ENCODE data around the gene KRT84. TPM values are rescaled to one million over a fixed set of nuclear protein-coding genes. Genes with fewer than 3 reads are reported as not detected.

KRT84 gene
- total RNA-seq, 3 donors from 2014 or later = not detected

- no peaks in the 10 kb centered on the region for H3K27me3 ChIP-seq
- no peak overlapping the region for H3K27ac ChIP-seq
- no peak for DNase-seq (ENCODE audit: low spot score in 2 of 2)
- TF ChIP-seq POLR2AphosphoS5 (IDR thresholded peaks at IDR 0.05) = no peak
- no peak for TF ChIP-seq POLR2A (IDR thresholded peaks at IDR 0.05)
- TF ChIP-seq CTCF (IDR thresholded peaks at IDR 0.05) = no peak
- H3K9me3 ChIP-seq = peaks cover 10 to 15% of the 10 kb centered on the region in 2 donors
- H3K4me1 ChIP-seq = no peaks in the 10 kb centered on the region
- H3K36me3 ChIP-seq = no peaks in the 10 kb centered on the region
- intact Hi-C loops (cut with DNase I; ENCODE audit: low total_unique reads) = no loop called here
- no peak overlapping the region for H3K4me3 ChIP-seq
These were observed 51.3 kb downstream of the KRT84 start for GRCh38 chr12:52334185-52334584.

GRCh38 chr12:52333321-52333720 is 52.1 kb downstream of the KRT84 start:
- no peak overlapping the region for H3K4me3 ChIP-seq
- no peaks in the 10 kb centered on the region for H3K4me1 ChIP-seq
- no peaks in the 10 kb centered on the region for H3K27me3 ChIP-seq
- no peak for DNase-seq (ENCODE audit: low spot score in 2 of 2)
- peaks cover 10 to 15% of the 10 kb centered on the region in 2 donors for H3K9me3 ChIP-seq
- no peak for TF ChIP-seq CTCF (IDR thresholded peaks at IDR 0.05)
- no peak for TF ChIP-seq POLR2A (IDR thresholded peaks at IDR 0.05)
- no peak for TF ChIP-seq POLR2AphosphoS5 (IDR thresholded peaks at IDR 0.05)
- H3K27ac ChIP-seq = no peak overlapping the region
- intact Hi-C loops (cut with DNase I; ENCODE audit: low total_unique reads) = no loop called here
- H3K36me3 ChIP-seq = no peaks in the 10 kb centered on the region

- Histone ChIP-seq H3K27me3 (no peaks in the 10 kb centered on the region), H3K4me1 (no peaks in the 10 kb centered on the region), H3K4me3 (no peak overlapping the region), H3K9me3 (peaks cover 10 to 15% of the 10 kb centered on the region in 2 donors), H3K36me3 (no peaks in the 10 kb centered on the region), H3K27ac (no peak overlapping the region)
- no peak for DNase-seq (ENCODE audit: low spot score in 2 of 2)
- intact Hi-C loops (cut with DNase I; ENCODE audit: low total_unique reads) = no loop called here
- TF ChIP-seq POLR2AphosphoS5 (IDR thresholded peaks at IDR 0.05) = no peak
These were observed 53.1 kb downstream of the KRT84 start for GRCh38 chr12:52332381-52332780.

- no peak for DNase-seq (ENCODE audit: low spot score in 2 of 2)
- peaks cover 10 to 15% of the 10 kb centered on the region in 2 donors for H3K9me3 ChIP-seq
- no peak for TF ChIP-seq CTCF (IDR thresholded peaks at IDR 0.05)
- TF ChIP-seq POLR2AphosphoS5 (IDR thresholded peaks at IDR 0.05) = no peak
- no peak for TF ChIP-seq POLR2A (IDR thresholded peaks at IDR 0.05)
- no peaks in the 10 kb centered on the region for H3K27me3 ChIP-seq
- H3K36me3 ChIP-seq = no peaks in the 10 kb centered on the region
- no peaks in the 10 kb centered on the region for H3K4me1 ChIP-seq
- intact Hi-C loops (cut with DNase I; ENCODE audit: low total_unique reads) = no loop called here
- no peak overlapping the region for H3K27ac ChIP-seq
- H3K4me3 ChIP-seq = no peak overlapping the region
These were observed 53.6 kb downstream of the KRT84 start for GRCh38 chr12:52331833-52332232.

GRCh38 chr12:52331039-52331438 is 54.4 kb downstream of the KRT84 start:
- Histone ChIP-seq H3K27me3 (no peaks in the 10 kb centered on the region), H3K36me3 (no peaks in the 10 kb centered on the region), H3K4me1 (no peaks in the 10 kb centered on the region), H3K27ac (peak overlapping the region in 1 of 2 donors; percentile 8), H3K4me3 (no peak overlapping the region), H3K9me3 (peaks cover 10 to 11% of the 10 kb centered on the region in 2 donors)
- no peak for DNase-seq (ENCODE audit: low spot score in 2 of 2)
- TF ChIP-seq POLR2AphosphoS5 (IDR thresholded peaks at IDR 0.05) (no peak), CTCF (IDR thresholded peaks at IDR 0.05) (no peak), POLR2A (IDR thresholded peaks at IDR 0.05) (no peak)
- intact Hi-C loops (cut with DNase I; ENCODE audit: low total_unique reads) = no loop called here

All from breast epithelium (tissue), 4 donors.